Left renal pelvis (tissue), 4 donors: ENCODE results near the gene OR2T35. TPM values are rescaled to one million over a fixed set of nuclear protein-coding genes. Genes with fewer than 3 reads are reported as not detected.
"Not testable (repeated sequence)": the region's sequence is repeated elsewhere in the genome, so short reads cannot be mapped to it uniquely, and the experiment has no call there.

ENCODE experiments used
- DNase-seq, 4 donors: peaks; one replicate each; pipeline ENCODE4 v3.0.0-alpha.2; 2013; ENCODE audit warnings: low read depth in 4 of 4, low spot score in 3 of 4
- polyA plus RNA-seq, 4 donors: library from polyadenylated mRNA; unstranded; fragments of 120-200 nt; gene quantifications; one replicate each; pipeline ENCODE4 v1.2.1, GENCODE V29; 2013; ENCODE audit not compliant: insufficient read length in 4 of 4

Gene OR2T35
- polyA plus RNA-seq = not detected

- not testable (repeated sequence) for DNase-seq
Observed at GRCh38 chr1:248645178-248645577, at the start of gene OR2T35. OR2T35 (minus strand) TSS chr1:248645278; CDS start chr1:248639258, 6,020 bp downstream.

DNA sequence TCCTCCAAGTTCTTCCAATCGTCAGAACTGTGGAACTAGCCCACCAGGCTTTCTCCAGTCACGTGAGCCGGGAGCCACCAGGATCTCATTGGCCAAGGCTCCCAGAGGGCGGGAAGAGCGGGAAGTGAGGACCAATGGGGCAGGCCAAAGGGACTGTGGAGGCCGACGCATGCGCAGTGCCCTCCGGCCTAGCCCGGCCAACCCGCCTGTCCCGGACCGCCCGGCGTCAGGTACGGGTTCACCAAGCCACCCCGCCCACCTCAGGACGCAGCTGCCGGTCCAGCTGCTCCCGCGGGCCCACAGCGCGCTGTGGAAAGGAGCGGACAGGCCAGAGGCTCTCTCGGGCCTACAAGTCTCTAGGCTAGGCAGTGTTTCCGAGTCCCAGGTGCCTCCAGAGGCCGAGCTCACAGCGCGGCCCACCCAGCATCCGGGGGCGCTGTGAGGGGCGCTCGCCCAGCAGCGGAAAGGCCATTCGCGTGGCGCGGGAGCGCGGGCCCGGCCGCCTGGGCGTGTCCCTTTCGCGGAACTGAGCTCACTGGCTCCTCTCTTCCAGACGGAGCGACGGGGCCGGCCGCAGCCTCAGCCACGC lies 46.6 kb upstream of the OR2T35 start:
- no peak for DNase-seq

DNA sequence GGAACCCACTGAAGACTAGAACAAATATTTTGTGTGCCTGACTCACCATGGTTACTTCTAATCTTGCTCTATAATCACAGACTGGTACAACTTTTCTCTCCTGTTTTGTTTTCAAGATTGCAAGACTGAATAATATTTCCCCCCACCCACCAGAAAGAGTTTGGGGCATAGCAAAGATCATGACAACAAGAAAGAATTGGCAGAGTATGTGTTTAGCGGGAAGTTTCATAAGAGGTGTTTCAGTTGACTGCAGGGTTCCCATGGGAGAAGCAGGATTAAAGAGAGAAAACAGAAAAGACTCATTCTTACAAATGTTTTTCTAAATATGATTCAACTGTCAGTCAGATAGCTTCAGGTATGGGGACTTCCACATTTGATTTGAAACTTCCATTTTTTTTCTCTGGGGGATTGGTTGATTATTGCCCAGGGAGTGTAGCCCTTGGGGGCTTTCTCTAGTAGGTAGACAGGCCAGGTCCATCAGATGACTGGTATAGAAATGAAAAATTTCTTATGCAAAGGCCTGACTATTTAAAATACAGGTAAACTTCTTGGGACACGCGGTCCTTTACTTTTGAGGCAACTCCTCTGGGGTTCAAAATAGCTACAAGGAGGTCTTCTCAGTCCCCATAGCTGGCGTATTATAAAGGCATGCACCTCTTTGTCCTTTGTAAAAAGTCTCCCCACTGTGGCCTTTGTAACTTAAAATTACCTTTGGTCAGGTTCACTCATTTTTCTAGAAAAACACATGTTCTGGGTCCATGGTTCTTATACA lies 43.6 kb upstream of the OR2T35 start:
- no peak for DNase-seq

GRCh38 chr1:248686815-248687214 lies 41.7 kb upstream of the OR2T35 start:
- no peak for DNase-seq

GRCh38 chr1:248681651-248682050 lies 36.6 kb upstream of the OR2T35 start:
- DNase-seq = no peak

- DNase-seq = no peak
Observed at GRCh38 chr1:248670003-248670402, 24.9 kb upstream of the OR2T35 start.

DNA sequence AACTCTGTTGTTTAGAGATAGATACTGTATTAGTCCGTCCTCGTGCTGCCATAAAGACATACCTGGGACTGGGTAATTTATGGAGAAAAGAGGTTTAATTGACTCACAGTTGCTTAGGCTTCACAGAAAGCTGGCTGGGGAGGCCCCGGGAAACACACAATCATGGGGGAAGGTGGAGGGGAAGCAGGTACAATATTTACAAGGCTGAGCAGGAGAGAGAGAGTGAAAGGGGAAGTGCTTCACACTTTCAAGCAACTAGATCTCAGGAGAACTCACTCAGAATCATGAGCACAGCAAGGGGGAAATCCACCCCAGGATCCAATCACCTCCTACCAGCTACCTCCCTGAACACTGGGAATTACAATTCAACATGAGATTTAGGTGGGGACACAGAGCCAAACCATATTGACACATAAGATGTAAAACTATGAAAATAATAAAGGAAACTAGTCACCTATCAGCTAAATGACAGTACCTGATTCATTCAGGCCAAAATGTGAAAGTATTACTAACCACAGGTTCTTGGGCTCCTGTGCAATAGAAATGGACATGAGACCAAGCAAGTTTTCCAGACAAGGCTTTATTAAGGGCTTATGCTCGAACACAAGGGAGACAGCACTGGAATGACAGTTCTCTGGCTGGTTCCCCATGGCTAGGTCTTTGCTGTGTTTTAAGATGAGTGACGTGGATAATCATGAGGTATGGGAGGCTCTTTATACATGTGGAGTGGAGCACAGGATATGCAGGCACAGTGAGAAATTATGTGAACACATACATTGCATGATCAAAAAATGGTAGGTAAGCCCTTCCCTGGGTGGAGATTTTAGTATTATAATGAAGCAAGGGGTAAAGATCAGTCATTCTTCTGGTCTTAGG lies 18.6 kb upstream of the OR2T35 start:
- DNase-seq = not testable (repeated sequence)

DNA sequence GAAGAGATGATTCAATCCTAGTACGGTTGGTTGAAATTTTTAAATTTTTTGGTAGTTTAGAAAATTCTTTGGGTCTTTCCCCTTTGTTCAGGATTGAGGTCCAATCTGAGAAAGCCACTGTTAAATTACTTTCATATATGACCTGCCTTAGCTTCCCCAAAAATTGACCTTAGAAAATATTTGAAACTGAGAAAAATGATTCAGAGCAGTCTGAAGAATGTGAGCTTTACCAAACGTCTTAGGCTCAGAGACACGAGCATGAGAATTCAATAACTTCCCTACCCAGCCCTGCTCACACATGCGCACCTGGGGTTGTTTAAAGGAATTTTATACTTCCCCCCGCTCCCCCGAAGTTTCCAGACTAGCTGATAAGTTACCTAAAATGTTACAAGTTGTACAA lies 11.7 kb upstream of the OR2T35 start:
- not testable (repeated sequence) for DNase-seq

DNA sequence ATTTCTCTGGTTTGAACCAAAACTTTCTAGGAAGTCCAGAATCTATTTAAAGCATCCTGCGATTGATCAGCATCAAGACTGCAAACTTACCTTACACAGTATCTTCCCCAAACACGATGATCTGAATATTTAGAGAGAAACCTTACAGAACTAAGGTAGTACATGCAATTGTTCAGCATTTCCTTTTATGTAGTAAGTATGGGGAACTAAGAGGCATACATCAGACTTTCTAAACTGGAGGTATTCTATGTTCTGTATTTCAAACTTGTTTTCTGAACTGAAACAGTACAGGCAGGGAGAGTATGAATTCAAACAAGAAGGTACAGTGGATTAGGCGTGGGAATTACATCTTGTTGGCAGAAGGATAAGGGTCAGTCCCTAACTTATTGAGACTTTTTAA lies 10.3 kb upstream of the OR2T35 start, which contains the start of gene OR2T27:
Gene OR2T27, minus strand, starts transcription at position 175 of the 400 bp plus-strand sequence. CDS start 4,644 bp downstream, outside the sequence.
- not testable (repeated sequence) for DNase-seq

- DNase-seq = not testable (repeated sequence)
Observed at GRCh38 chr1:248648770-248649536, 3.9 kb upstream of the OR2T35 start.

DNA sequence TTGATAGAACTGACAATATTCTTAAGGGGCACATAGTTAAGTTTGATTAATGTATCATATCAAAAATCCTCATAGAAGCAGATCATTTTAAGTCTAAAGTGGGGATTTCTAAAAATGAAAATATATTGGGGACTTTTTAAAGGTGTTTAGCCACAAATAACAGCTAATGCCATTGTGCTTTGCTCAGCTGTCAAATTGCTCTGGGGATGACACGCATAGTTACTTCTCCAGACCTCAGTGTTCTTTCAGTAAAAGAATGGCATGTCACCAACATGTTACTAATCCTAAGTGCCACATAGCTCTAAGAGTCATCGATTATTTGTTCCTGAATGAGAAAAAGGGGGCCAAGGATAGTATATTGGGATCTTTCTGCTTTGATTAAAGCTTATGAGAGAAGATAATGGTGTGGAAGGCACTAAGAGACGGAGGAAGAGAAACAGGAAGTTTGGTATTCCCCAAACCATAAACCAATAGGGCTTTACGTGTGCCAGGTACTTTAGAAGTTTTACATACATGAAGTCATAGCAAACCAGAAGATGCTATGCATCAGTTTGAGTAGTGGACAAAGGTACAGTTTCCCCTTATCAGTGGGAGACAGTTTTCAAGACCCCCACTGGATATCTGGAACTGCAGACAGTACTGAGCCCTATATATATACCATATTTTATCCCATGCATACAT lies 2.0 kb downstream of the OR2T35 start:
- DNase-seq = not testable (repeated sequence)

DNA sequence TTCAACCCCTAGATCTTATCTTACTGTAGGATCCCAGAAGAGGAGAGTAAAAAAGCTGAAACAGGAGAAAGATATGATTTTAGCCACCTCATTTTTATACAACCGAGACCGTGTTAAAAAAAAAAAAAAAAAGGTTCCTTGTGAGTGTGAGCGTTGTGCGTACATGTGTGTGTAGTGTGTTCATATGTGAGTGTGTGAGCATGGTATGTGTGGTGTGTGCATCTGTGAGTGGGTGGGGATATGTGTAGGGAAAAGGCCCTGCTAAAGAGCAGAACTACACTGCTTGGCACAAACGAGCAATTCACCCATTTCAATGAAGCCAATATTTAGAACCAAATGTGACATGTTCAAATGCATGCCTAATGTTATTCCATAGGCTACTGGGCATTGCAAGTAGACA lies 3.5 kb downstream of the OR2T35 start:
- not testable (repeated sequence) for DNase-seq

- not testable (repeated sequence) for DNase-seq
Observed at GRCh38 chr1:248640906-248641305, 4.2 kb downstream of the OR2T35 start.

GRCh38 chr1:248639652-248640051 lies 5.4 kb downstream of the OR2T35 start:
- DNase-seq = not testable (repeated sequence)

GRCh38 chr1:248636612-248637011 lies 8.5 kb downstream of the OR2T35 start:
- DNase-seq = not testable (repeated sequence)

- DNase-seq = not testable (repeated sequence)
Observed at GRCh38 chr1:248634991-248635390, 10.1 kb downstream of the OR2T35 start, which contains the start of gene OR2T11. OR2T11 (minus strand) TSS chr1:248635091; CDS start chr1:248627128, 7,963 bp downstream.

DNA sequence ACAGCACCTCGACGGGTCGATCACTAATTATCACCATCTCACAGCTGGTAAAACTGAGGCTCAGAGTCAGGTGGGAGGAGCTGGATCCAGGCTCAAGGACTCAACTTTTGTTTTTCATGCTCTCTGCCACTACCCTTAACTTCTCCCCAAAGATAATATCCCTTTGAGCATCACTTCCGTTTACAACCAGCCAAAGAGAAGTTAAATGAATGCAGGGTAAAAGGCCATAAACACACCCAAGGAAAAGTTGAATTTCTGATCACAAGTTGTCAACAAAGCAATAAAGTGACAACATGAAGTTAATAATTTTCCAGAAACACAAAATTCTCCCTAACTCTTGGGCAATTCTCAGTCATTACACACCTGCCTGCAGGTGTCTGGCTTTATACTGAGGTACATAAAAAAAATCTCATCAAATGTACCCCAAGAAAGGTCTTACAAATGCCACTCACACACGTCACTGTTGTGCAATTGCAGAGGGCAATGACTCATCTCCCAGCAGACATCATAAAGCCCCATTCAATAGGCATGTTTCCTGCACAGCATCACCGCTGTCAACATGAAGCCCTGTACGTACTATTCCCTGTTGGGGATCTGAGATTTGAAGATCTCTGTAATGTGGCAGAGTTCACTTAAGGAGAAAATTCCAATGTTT lies 13.6 kb downstream of the OR2T35 start:
- no peak for DNase-seq

DNA sequence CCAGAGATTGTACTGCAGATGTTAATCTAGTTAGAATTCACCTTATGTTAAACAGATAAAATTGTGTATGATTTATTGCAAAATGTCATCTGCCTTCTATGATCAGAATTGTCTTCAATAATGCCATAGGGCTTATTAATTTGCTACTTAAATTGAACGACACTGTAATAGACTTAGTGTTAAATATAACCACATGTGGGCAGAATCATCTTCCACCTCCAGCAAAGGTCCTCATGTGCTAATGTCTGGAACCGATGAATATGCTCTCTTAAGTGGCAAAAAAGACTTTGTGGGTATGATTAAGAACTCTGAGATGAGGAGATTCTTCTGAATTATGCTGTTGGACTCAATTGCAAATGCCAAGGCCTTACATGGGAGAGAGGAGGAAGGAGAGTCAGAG lies 14.5 kb downstream of the OR2T35 start:
- DNase-seq = no peak
